Epithelial cell of proximal tubule (primary cell): ENCODE data around the gene PHKA2. TPM values are rescaled to one million over a fixed set of nuclear protein-coding genes. Genes with fewer than 3 reads are reported as not detected.

Source experiments
- DNase-seq: peaks from one replicate; pipeline ENCODE4 v3.0.0-alpha.2; 2011; ENCODE audit warnings: low read depth
- H3K4me3 ChIP-seq: 2 replicates; pipeline ENCODE4 v1.5.1; 2011; ENCODE audit warnings: low read depth, mild to moderate bottlenecking, low read length
- CTCF ChIP-seq: conservative IDR thresholded peaks from 2 replicates; pipeline ENCODE4 v1.5.1; 2012; ENCODE audit warnings: low read depth, mild to moderate bottlenecking, low read length
- total RNA-seq: library from RNA; depleted of rRNA; stranded (reverse); fragments of >200 nt; gene quantifications from 2 replicates; pipeline ENCODE4 v1.2.3, GENCODE V29; 2015

The PHKA2 gene
- total RNA-seq, 1 donor from 2014 or later, result 12.9 TPM

DNA sequence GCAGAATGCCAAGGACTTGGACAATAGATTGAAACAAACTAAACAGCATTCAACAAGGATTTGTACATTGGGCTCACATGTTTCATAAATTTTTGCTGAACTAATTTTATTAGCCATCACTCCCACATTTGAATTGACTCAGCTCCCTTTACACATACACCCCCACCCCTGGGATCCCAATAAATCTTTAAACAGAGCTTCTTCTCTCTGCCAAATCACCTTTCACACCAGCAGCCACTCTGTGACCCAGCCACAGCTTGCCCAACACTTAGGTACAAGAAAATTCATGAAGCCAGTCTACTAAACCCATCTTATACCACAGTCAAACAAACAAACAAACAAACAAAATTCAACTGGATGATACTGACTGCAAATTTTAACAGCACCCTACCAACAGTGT, 21.6 kb downstream of the PHKA2 start:
- DNase-seq, result no peak
- TF ChIP-seq CTCF, result no peak

GRCh38 chrX:18961686-18962085, 22.2 kb downstream of the PHKA2 start:
- no peak overlapping the region for H3K4me3 ChIP-seq
- no peak for TF ChIP-seq CTCF
- no peak for DNase-seq

More for the DNA sequence above, 21.6 kb downstream of the PHKA2 start:
- no peak overlapping the region for H3K4me3 ChIP-seq

DNA sequence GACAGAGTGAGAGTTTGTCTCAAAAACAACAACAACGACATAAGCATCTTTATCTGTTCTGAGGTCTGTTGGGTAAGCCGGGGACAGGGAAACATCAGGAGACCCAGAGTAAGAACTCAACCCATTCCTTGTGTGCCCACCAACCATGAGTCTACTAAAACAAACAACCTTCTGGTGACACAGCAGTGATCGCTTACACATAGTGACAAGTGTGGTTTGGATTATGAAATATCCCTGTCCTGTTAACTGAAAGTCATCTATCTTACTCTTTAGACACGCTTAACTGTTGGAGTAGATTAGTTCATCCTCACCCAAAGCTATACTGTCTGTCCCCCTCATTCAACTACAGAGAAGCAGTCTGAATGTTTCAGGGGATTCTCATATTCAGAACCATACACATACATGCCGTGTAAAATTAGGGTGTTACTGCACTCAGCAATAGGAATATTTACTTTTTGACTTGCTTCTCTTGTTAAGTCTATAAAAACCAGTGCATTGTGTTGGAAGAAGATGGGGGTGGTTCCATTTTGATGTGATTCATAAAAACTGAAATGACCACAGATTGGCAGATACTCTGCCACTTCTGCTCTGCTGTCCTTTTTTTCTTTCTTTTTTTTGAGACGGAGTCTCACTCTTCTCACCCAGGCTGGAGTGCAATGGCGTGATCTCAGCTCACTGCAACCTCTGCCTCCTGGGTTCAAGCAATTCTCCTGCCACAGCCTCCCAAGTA, 27.4 kb downstream of the PHKA2 start:
- DNase-seq, result no peak
- no peak for TF ChIP-seq CTCF
- H3K4me3 ChIP-seq, result no peak overlapping the region

DNA sequence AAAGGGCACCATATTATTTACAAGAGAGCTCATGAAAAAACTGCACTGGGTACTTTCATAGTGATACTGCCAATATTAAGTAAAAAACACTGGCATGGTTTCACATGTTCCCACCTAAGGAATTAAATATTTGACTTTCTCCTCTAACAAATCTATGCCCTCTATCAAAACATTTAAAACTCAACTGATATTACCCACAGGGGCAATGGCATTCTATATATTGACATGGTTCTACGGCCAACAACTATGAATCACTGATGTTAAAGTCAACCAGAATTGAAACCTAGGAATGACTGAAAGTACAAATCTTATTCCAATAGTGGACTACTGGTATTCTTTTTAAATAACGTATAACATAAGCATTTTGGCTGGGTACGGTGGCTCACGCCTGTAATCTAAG, 28.2 kb downstream of the PHKA2 start:
- H3K4me3 ChIP-seq, result no peak overlapping the region
- no peak for TF ChIP-seq CTCF
- DNase-seq, result no peak

DNA sequence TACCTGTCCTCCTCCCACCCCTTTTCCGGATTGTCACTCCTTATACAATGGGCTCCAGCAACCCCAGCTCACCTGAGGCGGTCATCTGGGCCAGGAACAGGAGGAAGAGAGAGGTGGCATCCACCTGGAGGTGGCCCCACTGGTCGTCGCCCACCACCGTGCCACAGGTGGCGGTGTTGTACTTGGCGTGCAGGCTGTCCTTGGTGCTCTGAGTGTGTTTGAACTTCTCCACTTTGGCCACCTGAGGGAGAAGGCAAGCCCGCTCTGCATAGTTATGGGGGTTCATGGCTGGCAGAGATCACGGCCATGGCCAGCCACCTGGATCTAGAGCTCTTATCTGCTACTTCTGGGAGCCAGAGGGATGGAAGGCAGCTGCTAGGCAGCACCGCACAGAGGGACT, 32.9 kb downstream of the PHKA2 start:
- DNase-seq, result no peak
- no peak for TF ChIP-seq CTCF
- H3K4me3 ChIP-seq, result no peak overlapping the region

- H3K4me3 ChIP-seq, result no peak overlapping the region
- TF ChIP-seq CTCF, result no peak
- DNase-seq, result no peak
These were observed 34.0 kb downstream of the PHKA2 start for GRCh38 chrX:18949944-18950301.

DNA sequence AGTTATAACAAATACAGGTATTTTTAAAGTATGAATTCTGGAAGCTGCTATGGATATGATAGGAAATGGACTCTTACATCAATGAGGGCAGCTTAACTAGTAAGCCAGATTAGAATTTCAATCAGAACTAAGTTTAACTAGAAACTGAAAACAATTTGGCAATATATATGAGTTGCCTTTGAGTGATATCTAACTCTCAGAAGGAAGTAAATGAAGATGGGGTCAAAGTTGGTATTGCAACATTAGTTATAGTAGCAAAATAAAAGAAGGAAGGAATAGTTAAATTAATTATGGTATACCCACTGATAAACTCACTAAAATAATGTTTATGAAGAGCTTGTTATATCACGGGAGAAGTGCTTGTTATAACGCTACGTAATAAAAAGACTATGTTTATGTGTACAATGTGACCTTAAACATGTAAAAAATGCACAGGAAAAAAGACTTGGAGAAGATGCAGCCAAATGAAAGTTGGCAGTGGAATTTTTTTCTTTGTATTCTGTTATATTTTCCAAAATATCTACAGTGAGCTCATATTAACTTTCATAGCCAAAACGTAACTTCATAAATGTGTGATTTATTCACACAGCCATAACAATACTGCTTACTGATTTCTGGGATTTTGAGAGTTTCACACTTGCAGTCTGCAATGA, 34.5 kb downstream of the PHKA2 start:
- no peak for DNase-seq
- H3K4me3 ChIP-seq, result no peak overlapping the region
- no peak for TF ChIP-seq CTCF
